ENCODE results near the gene CPA3.

The CPA3 gene

DNA sequence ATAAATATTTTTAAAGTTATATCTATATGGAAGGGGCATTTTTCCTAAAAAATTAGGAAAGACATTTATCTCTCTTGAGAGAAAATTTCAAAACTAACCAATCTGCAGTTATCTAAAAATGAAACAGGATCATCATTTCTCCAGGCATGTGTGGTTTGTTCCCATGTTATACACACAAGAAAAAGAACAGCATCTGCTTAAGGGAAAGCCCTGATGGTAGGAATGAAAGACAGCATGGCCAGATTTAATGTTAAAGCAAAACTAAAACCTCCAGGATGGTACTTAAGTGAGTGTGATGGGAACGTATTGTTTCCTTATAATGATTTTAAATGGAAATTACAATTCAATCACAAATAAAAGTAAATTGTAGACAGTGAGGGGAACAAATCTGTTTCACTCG is 80.0 kb downstream of the CPA3 start:
- no peak for FAIRE-seq
- no peak for DNase-seq (ENCODE audit: insufficient read length, low spot score)
- no peak for TF ChIP-seq POLR2A (IDR thresholded peaks at IDR 0.05; ENCODE audit: low read depth, low read length)

Data from H54 (cell line).